Bronchial epithelial cell (primary cell): Measurements from ENCODE around the gene PID1. TPM values are rescaled to one million over a fixed set of nuclear protein-coding genes. Genes with fewer than 3 reads are reported as not detected.
A peak's percentile ranks its signal among the peaks of the same experiment; 100 is the strongest.

Source experiments
- DNase-seq: peaks from one replicate; pipeline ENCODE4 v3.0.0-alpha.2; 2010; ENCODE audit warnings: low read depth
- FAIRE-seq: peaks from 2 replicates; lab custom pipeline; 2011; peaks lifted over from hg19 to GRCh38; lab: Jason Lieb, UNC
- H3K27me3 ChIP-seq: 2 replicates; pipeline ENCODE4 v1.5.1; 2011; ENCODE audit warnings: low read length; ENCODE audit not compliant: control insufficient read depth, insufficient read depth
- H3K36me3 ChIP-seq: 2 replicates; pipeline ENCODE4 v1.5.1; 2011; ENCODE audit warnings: low read length; ENCODE audit not compliant: control insufficient read depth, insufficient read depth
- H3K4me3 ChIP-seq: 2 replicates; pipeline ENCODE4 v1.5.1; 2011; ENCODE audit warnings: mild to moderate bottlenecking, low read depth, low read length, control low read depth
- CTCF ChIP-seq: IDR thresholded peaks from 2 replicates; pipeline ENCODE4 v1.5.1; 2011; ENCODE audit warnings: mild to moderate bottlenecking, moderate library complexity, low read length, control low read depth, inconsistent platforms; ENCODE audit not compliant: insufficient read depth, severe bottlenecking
- total RNA-seq: library from RNA; depleted of rRNA; stranded (reverse); fragments of >200 nt; gene quantifications from 2 replicates; pipeline ENCODE4 v1.2.1, GENCODE V29; 2014

PID1 gene
- total RNA-seq, 1 donor from 2014 or later = 9.5 TPM

- Histone ChIP-seq H3K36me3 (no peaks in the 10 kb centered on the region), H3K4me3 (no peak overlapping the region), H3K27me3 (no peaks in the 10 kb centered on the region)
- no peak for TF ChIP-seq CTCF
- FAIRE-seq = no peak
- DNase-seq = peak; percentile 39
Observed at GRCh38 chr2:229129738-229130371, 141.2 kb downstream of the PID1 start.

GRCh38 chr2:229127471-229127870 is 143.6 kb downstream of the PID1 start:
- no peak for DNase-seq
- TF ChIP-seq CTCF = no peak
- FAIRE-seq = no peak
- Histone ChIP-seq H3K27me3 (no peaks in the 10 kb centered on the region), H3K36me3 (no peaks in the 10 kb centered on the region), H3K4me3 (no peak overlapping the region)

- TF ChIP-seq CTCF = no peak
- FAIRE-seq (no peak), DNase-seq (no peak)
- Histone ChIP-seq H3K36me3 (no peaks in the 10 kb centered on the region), H3K4me3 (no peak overlapping the region), H3K27me3 (no peaks in the 10 kb centered on the region)
Observed at GRCh38 chr2:229126066-229126465, 145.0 kb downstream of the PID1 start.

GRCh38 chr2:229124136-229124535 is 147.0 kb downstream of the PID1 start:
- no peak for TF ChIP-seq CTCF
- Histone ChIP-seq H3K4me3 (no peak overlapping the region), H3K27me3 (no peaks in the 10 kb centered on the region), H3K36me3 (no peaks in the 10 kb centered on the region)
- FAIRE-seq (no peak), DNase-seq (no peak)

GRCh38 chr2:229118927-229119326 is 152.2 kb downstream of the PID1 start:
- TF ChIP-seq CTCF = no peak
- Histone ChIP-seq H3K4me3 (no peak overlapping the region), H3K36me3 (no peaks in the 10 kb centered on the region), H3K27me3 (no peaks in the 10 kb centered on the region)
- FAIRE-seq (no peak), DNase-seq (no peak)

GRCh38 chr2:229118336-229118735 is 152.8 kb downstream of the PID1 start:
- FAIRE-seq = no peak
- Histone ChIP-seq H3K27me3 (no peaks in the 10 kb centered on the region), H3K4me3 (no peak overlapping the region), H3K36me3 (no peaks in the 10 kb centered on the region)
- no peak for DNase-seq
- no peak for TF ChIP-seq CTCF
